Sigmoid colon (tissue), 7 donors: ENCODE results near the gene NRXN2. TPM values are rescaled to one million over a fixed set of nuclear protein-coding genes. Genes with fewer than 3 reads are reported as not detected.
A peak's percentile ranks its signal among the peaks of the same experiment; 100 is the strongest.

Source experiments
- DNase-seq: peaks from one replicate; pipeline ENCODE4 v3.0.0-alpha.2; 2019
- H3K27ac ChIP-seq, 4 donors: fragments of 200-600 bp; sonication (generic); one replicate each; pipeline ENCODE4 v1.5.1; 2016 to 2019; ENCODE audit warnings: mild to moderate bottlenecking in 1 of 4
- H3K27me3 ChIP-seq, 3 donors: fragments of 200-600 bp; sonication (generic); one replicate each; pipeline ENCODE4 v1.5.1; 2019; ENCODE audit warnings: mild to moderate bottlenecking in 1 of 3
- H3K36me3 ChIP-seq, 4 donors: fragments of 200-600 bp; sonication (generic); one replicate each; pipeline ENCODE4 v1.5.1; 2016 to 2019
- H3K4me1 ChIP-seq, 4 donors: fragments of 200-600 bp; sonication (generic); one replicate each; pipeline ENCODE4 v1.5.1; 2017 to 2019
- H3K4me3 ChIP-seq, 4 donors: fragments of 200-600 bp; sonication (generic); one replicate each; pipeline ENCODE4 v1.5.1; 2017 to 2019; ENCODE audit warnings: mild to moderate bottlenecking in 2 of 4, moderate library complexity in 1 of 4
- H3K9me3 ChIP-seq, 4 donors: fragments of 200-600 bp in 3 of 4; sonication (generic) in 3 of 4; one replicate each; pipeline versions ENCODE4 v1.5.1 to v1.6.1; 2013 to 2019
- EP300 ChIP-seq, 4 donors: sonication (generic); formaldehyde crosslinking; IDR thresholded peaks; one replicate each; pipeline ENCODE4 v1.6.1; 2017; ENCODE audit warnings: antibody characterized with exemption in 4 of 4
- POLR2A ChIP-seq, 2 donors: fragments of 450-650 bp; IDR thresholded peaks; one replicate each; pipeline ENCODE4 v1.6.1; 2016; ENCODE audit warnings: antibody characterized with exemption in 2 of 2, mild to moderate bottlenecking in 2 of 2, moderate library complexity in 2 of 2
- POLR2AphosphoS5 ChIP-seq, 4 donors: sonication (generic); formaldehyde crosslinking; IDR thresholded peaks; one replicate each; pipeline ENCODE4 v1.6.1; 2017; ENCODE audit warnings: antibody characterized with exemption in 4 of 4
- WGBS, 2 donors: extraction: QIAGEN DNeasy Blood & Tissue Kit; methylation state at CpG; one replicate each; pipeline ENCODE4 v1.1.7; 2013; 5-methylcytosine and 5-hydroxymethylcytosine counted together
- intact Hi-C: fragments of 100-400 bp; cut with DNase I; formaldehyde crosslinking; loops from one replicate; pipeline ENCODE4 v1.15.1; 2023
- polyA plus RNA-seq, 3 donors: library from polyadenylated mRNA; stranded (reverse); fragments of 200-250 nt; gene quantifications; one replicate each; pipeline ENCODE4 v1.2.3, GENCODE V29; 2013
- total RNA-seq, 4 donors: library from RNA; depleted of rRNA; stranded (reverse); fragments of >200 nt; gene quantifications; one replicate each; pipeline ENCODE4 v1.1.0, GENCODE V29; 2016
- TF ChIP-seq, protein P1 (sequence below), 4 experiments: fragments of 450-650 bp in 3 of 4; fragments of 200-600 bp in 1 of 4; IDR thresholded peaks; one replicate each; pipeline ENCODE4 v1.5.1; 2016 to 2019; ENCODE audit warnings: antibody characterized with exemption in 4 of 4, mild to moderate bottlenecking in 3 of 4, moderate library complexity in 2 of 4
- donor health status: healthy with polysubstance abuse.
- donor health status: Bipolar disorder and iron deficiency.
- donor health status: healthy.

The NRXN2 gene
- 10 to 100 TPM in 2 of 4 donors, 1 to 10 TPM in 2; 6.8 to 20.5 (median 13.7) TPM for total RNA-seq
- polyA plus RNA-seq, result 1 to 10 TPM in 2 of 3 donors, under 1 TPM in 1; 0.23 to 4.9 (median 3.0) TPM

DNA sequence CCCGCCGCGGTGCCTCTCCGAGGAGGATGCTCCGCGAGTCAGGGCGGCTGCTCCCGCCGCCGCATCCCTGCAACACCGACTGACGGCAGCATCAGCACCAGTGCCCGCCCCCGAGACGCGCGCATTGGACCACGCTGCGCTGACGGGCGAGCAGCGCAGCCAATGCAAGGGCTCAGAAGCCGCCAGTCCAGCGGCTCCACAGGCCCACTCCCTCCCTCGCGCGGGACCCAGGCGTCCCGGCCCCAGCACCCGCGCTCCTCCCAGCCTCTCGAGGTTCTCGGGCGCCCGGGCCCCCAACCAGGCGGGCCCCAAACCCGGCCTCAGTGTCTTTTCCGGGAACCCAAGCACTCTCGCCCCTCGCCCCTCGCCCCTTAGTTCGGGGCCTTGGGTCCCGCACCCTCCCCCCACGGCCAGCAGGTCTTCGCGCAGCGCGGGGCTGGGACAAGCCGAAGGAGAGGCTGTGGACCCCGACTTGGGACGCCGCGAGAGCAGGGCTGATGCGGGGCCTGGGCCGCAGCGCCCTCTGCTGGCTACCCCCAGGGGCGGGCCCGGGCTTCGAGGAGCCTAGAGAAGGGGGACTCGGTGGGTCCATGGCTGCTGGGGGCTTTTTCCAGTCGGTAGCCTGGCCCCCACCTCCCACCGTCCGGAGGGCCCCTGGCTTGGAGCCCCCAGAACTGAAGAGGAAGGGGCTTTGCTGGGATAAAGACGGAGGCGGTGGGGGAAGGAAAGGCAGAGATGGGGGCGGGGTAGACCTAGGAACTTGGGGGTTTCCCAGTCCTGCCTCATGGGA lies at the start of gene NRXN2:
TSS of gene NRXN2 (minus strand) at position 81 of the 790 bp plus-strand sequence. CDS start 9,498 bp downstream, outside the sequence.
- Histone ChIP-seq H3K27me3 (peaks cover 3 to 45% (median 36%) of the 10 kb centered on the region in 3 donors), H3K36me3 (no peaks in the 10 kb centered on the region), H3K9me3 (no peaks in the 10 kb centered on the region), H3K4me3 (peak within 1 kb of the TSS; percentile 55 to 70 (median 62)), H3K4me1 (peaks cover 0 to 7% (median 3%) of the 10 kb centered on the region in 4 donors), H3K27ac (peak within 1 kb of the TSS; percentile 70 to 80 (median 74))
- WGBS, 2 donors, result 2% methylated on average over 66 of the region's 66 CpGs
- intact Hi-C loops, result loop anchor here (1.0 to 5.0 kb wide), 2 partner anchors 35 to 171 kb away; no protein-coding TSS in a partner anchor
- DNase-seq, result peak; percentile 91
- no peak for TF ChIP-seq POLR2AphosphoS5 (IDR thresholded peaks at IDR 0.05)
- TF ChIP-seq, protein P1, sequence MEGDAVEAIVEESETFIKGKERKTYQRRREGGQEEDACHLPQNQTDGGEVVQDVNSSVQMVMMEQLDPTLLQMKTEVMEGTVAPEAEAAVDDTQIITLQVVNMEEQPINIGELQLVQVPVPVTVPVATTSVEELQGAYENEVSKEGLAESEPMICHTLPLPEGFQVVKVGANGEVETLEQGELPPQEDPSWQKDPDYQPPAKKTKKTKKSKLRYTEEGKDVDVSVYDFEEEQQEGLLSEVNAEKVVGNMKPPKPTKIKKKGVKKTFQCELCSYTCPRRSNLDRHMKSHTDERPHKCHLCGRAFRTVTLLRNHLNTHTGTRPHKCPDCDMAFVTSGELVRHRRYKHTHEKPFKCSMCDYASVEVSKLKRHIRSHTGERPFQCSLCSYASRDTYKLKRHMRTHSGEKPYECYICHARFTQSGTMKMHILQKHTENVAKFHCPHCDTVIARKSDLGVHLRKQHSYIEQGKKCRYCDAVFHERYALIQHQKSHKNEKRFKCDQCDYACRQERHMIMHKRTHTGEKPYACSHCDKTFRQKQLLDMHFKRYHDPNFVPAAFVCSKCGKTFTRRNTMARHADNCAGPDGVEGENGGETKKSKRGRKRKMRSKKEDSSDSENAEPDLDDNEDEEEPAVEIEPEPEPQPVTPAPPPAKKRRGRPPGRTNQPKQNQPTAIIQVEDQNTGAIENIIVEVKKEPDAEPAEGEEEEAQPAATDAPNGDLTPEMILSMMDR (IDR thresholded peaks at IDR 0.05), result peak; percentile 95 to 99 (median 96)

DNA sequence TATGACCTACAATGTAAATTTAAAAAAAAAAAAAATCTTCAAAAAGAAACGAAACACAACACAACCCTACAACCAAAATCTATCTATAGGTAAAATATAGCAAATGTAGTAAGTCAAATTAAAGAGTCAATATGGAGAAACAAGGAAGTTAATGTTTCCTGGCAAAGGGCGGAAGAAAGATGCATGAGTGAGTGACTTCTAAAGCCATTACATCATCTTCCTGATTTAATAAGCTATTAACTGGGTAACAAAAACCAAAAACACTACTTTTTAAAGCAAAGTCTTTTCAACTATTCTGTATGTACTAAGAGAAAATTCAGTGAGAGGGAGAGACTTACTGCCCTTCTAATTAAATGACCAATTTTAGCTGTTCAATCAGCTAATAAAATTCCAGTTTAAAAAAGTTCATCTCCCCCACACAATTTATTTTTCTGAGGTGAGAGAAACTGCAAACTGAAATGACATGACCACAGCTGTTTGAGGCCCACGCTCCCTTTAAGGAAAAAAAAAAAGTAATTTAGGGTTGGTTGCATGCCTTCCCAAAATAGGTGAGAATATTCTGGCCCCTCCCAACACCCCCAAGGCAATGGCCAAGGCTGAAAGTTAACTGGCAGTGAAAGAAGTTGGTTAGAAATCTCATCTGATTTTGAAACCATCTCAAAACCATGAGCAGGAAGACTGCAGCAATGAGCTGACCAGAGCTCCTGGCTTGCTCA lies 49.5 kb upstream of the NRXN2 start:
- peak overlapping the region in 3 of 4 donors; percentile 14 to 56 (median 48) for H3K27ac ChIP-seq
- DNase-seq, result no peak
- no peak overlapping the region for H3K4me3 ChIP-seq
- no peaks in the 10 kb centered on the region for H3K27me3 ChIP-seq
- TF ChIP-seq POLR2A (IDR thresholded peaks at IDR 0.05), result no peak
- no peak for TF ChIP-seq POLR2AphosphoS5 (IDR thresholded peaks at IDR 0.05)
- TF ChIP-seq, protein P1 (IDR thresholded peaks at IDR 0.05), result no peak
- no peak for TF ChIP-seq EP300 (IDR thresholded peaks at IDR 0.05)
- no peaks in the 10 kb centered on the region for H3K9me3 ChIP-seq
- intact Hi-C loops, result no loop called here
- 52 to 73% methylated on average over 3 of the region's 3 CpGs for WGBS, 2 donors
- peaks cover 0 to 74% (median 54%) of the 10 kb centered on the region in 4 donors for H3K4me1 ChIP-seq
- H3K36me3 ChIP-seq, result peaks cover 64 to 91% (median 81%) of the 10 kb centered on the region in 4 donors

GRCh38 chr11:64771861-64772260 lies 48.9 kb upstream of the NRXN2 start:
- no peak overlapping the region for H3K4me3 ChIP-seq
- H3K9me3 ChIP-seq, result no peaks in the 10 kb centered on the region
- TF ChIP-seq POLR2AphosphoS5 (IDR thresholded peaks at IDR 0.05) (no peak), EP300 (IDR thresholded peaks at IDR 0.05) (no peak), POLR2A (IDR thresholded peaks at IDR 0.05) (no peak)
- TF ChIP-seq, protein P1 (IDR thresholded peaks at IDR 0.05), result no peak
- no peak for DNase-seq
- peaks cover 70 to 97% (median 87%) of the 10 kb centered on the region in 4 donors for H3K36me3 ChIP-seq
- 67 to 90% methylated on average over 2 of the region's 2 CpGs for WGBS, 2 donors
- no peaks in the 10 kb centered on the region for H3K27me3 ChIP-seq
- intact Hi-C loops, result no loop called here
- H3K4me1 ChIP-seq, result peaks cover 0 to 76% (median 51%) of the 10 kb centered on the region in 4 donors
- H3K27ac ChIP-seq, result peak overlapping the region in 3 of 4 donors; percentile 14 to 56 (median 48)

DNA sequence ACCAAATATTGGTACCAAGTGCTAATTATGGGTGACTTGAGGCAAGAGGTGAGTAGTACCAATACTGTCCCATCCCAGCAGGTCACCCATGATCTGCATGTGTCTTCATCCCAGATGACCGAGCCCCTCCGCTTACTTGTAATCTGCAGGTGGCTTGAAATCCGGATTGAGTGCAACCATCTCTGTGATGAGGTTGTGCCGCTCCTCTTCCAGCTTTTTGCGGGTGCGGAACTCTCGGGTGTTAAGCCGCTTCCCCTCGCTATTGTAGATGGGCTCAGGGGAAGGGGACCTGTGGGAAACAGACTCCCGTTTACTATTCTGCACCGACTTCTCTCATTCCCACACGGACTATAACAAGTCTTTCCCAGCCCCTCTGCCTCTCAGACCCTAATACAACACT lies 47.1 kb upstream of the NRXN2 start:
- no peak overlapping the region for H3K27ac ChIP-seq
- peaks cover 0 to 62% (median 42%) of the 10 kb centered on the region in 4 donors for H3K4me1 ChIP-seq
- TF ChIP-seq, protein P1 (IDR thresholded peaks at IDR 0.05), result no peak
- no peak for TF ChIP-seq POLR2A (IDR thresholded peaks at IDR 0.05)
- TF ChIP-seq POLR2AphosphoS5 (IDR thresholded peaks at IDR 0.05), result no peak
- no peak for TF ChIP-seq EP300 (IDR thresholded peaks at IDR 0.05)
- DNase-seq, result peak; percentile 60
- no peaks in the 10 kb centered on the region for H3K9me3 ChIP-seq
- peaks cover 77 to 100% (median 90%) of the 10 kb centered on the region in 4 donors for H3K36me3 ChIP-seq
- H3K4me3 ChIP-seq, result no peak overlapping the region
- 96% methylated on average over 12 of the region's 12 CpGs for WGBS, 2 donors
- no peaks in the 10 kb centered on the region for H3K27me3 ChIP-seq
- intact Hi-C loops, result no loop called here
